Effector CD8-positive, alpha-beta T cell (primary cell): ENCODE measurements around the gene CCDC81.

Source experiments
- DNase-seq: peaks from one replicate; lab custom pipeline; 2025; lab: John Stamatoyannopoulos, UW

The CCDC81 gene

GRCh38 chr11:86440305-86440716 is 65.6 kb downstream of the CCDC81 start:
- DNase-seq: no peak

- DNase-seq: no peak
Observed at GRCh38 chr11:86440843-86441242, 66.2 kb downstream of the CCDC81 start.

- no peak for DNase-seq
Observed at GRCh38 chr11:86442420-86442819, 67.7 kb downstream of the CCDC81 start.

- no peak for DNase-seq
Observed at GRCh38 chr11:86442827-86443226, 68.1 kb downstream of the CCDC81 start.

GRCh38 chr11:86443415-86443814 is 68.7 kb downstream of the CCDC81 start:
- DNase-seq: no peak

GRCh38 chr11:86444981-86445380 is 70.3 kb downstream of the CCDC81 start:
- DNase-seq: no peak

- DNase-seq: no peak
Observed at GRCh38 chr11:86446163-86446923, 71.7 kb downstream of the CCDC81 start.

- no peak for DNase-seq
Observed at GRCh38 chr11:86446924-86447285, 72.2 kb downstream of the CCDC81 start.

GRCh38 chr11:86447763-86448480 is 73.2 kb downstream of the CCDC81 start:
- DNase-seq: no peak

GRCh38 chr11:86449993-86450629 is 75.4 kb downstream of the CCDC81 start:
- no peak for DNase-seq

GRCh38 chr11:86453290-86454030 is 78.8 kb downstream of the CCDC81 start:
- no peak for DNase-seq

- DNase-seq: peak; percentile 55
Observed at GRCh38 chr11:86456075-86456939, 81.6 kb downstream of the CCDC81 start.

- no peak for DNase-seq
Observed at GRCh38 chr11:86458294-86459001, 83.8 kb downstream of the CCDC81 start.

- DNase-seq: no peak
Observed at GRCh38 chr11:86459002-86459385, 84.3 kb downstream of the CCDC81 start.

GRCh38 chr11:86459682-86460460 is 85.2 kb downstream of the CCDC81 start:
- DNase-seq: no peak

- DNase-seq: no peak
Observed at GRCh38 chr11:86460461-86461385, 86.0 kb downstream of the CCDC81 start.

GRCh38 chr11:86461892-86462291 is 87.2 kb downstream of the CCDC81 start:
- DNase-seq: no peak

- no peak for DNase-seq
Observed at GRCh38 chr11:86463120-86463519, 88.4 kb downstream of the CCDC81 start.

- DNase-seq: no peak
Observed at GRCh38 chr11:86463955-86464354, 89.3 kb downstream of the CCDC81 start.
